ENCODE measurements around the gene UROS.
A peak's percentile ranks its signal among the peaks of the same experiment; 100 is the strongest.

DNA sequence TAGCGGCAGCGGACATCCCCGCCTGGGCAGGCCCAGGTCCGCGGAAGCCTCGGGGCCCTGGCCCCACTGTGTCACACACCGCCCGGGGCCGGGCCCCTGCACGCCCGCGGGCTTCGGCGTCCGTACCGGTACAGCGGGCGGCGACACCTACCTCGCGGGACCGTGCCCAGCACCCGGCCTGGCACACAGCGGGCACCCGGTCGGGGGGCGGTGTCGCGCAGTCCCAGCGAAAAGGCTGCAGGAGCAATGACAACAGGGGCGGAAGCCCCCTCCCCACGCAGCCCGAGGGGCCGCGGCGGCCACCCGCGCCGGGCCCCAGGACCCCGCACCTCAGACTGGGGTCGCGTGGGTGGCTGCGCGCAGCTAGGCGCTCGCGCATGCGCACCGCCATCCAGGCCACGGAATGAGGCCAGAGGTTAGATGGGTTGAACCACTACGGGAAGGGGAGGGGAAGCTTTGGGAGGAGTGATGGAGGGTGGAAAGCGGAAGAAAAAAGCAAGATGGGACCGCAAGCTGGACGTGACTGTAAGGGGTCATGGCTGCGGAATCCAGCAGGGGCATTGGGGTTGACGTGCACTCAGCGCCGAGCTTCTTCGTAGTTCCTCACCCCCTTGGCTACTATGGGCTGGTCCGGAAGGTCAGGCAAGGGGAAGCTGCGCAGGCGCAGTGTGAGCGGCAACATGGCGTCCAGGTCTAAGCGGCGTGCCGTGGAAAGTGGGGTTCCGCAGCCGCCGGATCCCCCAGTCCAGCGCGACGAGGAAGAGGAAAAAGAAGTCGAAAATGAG lies at the start of gene UROS, which contains the start of gene BCCIP:
- TF ChIP-seq, protein P1, sequence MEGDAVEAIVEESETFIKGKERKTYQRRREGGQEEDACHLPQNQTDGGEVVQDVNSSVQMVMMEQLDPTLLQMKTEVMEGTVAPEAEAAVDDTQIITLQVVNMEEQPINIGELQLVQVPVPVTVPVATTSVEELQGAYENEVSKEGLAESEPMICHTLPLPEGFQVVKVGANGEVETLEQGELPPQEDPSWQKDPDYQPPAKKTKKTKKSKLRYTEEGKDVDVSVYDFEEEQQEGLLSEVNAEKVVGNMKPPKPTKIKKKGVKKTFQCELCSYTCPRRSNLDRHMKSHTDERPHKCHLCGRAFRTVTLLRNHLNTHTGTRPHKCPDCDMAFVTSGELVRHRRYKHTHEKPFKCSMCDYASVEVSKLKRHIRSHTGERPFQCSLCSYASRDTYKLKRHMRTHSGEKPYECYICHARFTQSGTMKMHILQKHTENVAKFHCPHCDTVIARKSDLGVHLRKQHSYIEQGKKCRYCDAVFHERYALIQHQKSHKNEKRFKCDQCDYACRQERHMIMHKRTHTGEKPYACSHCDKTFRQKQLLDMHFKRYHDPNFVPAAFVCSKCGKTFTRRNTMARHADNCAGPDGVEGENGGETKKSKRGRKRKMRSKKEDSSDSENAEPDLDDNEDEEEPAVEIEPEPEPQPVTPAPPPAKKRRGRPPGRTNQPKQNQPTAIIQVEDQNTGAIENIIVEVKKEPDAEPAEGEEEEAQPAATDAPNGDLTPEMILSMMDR (IDR thresholded peaks at IDR 0.05), result peak in 1 of 3 experiments; percentile 17
- TF ChIP-seq EP300 (IDR thresholded peaks at IDR 0.05), result no peak
